WTC11 (cell line): ENCODE data around the gene TBC1D20. TPM values are rescaled to one million over a fixed set of nuclear protein-coding genes. Genes with fewer than 3 reads are reported as not detected.

Experiments used
- ATAC-seq: fragments of 200-7000 bp; cut with Tn5 transposase; 2 replicates; pipeline ENCODE4 v1.10.0; 2021; ENCODE audit warnings: mild to moderate bottlenecking, moderate library complexity
- CTCF ChIA-PET: fragments of 300-600 bp; sonication (Branson Sonifier 250); formaldehyde crosslinking; loops from one replicate; lab custom pipeline; 2021; ENCODE audit warnings: antibody characterized with exemption; lab: Charles Lee
- POLR2A ChIA-PET: fragments of 350-600 bp; sonication (Branson Sonifier 250); formaldehyde crosslinking; loops from one replicate; lab custom pipeline; 2021; ENCODE audit warnings: antibody characterized with exemption; lab: Charles Lee
- DNase-seq: peaks from one replicate; pipeline ENCODE4 v3.0.0; 2021; ENCODE audit warnings: low spot score
- H3K27ac Mint-ChIP-seq: 2 replicates; pipeline ENCODE4 v1.8.0; 2021; ENCODE audit warnings: mixed read lengths
- H3K27me3 Mint-ChIP-seq: 2 replicates; pipeline ENCODE4 v1.8.0; 2021; ENCODE audit warnings: low read depth, mild to moderate bottlenecking, moderate library complexity, mixed read lengths
- H3K36me3 Mint-ChIP-seq: 2 replicates; pipeline ENCODE4 v1.8.0; 2021; ENCODE audit warnings: mixed read lengths
- H3K4me1 Mint-ChIP-seq: 2 replicates; pipeline ENCODE4 v1.8.0; 2022; ENCODE audit warnings: mixed read lengths
- H3K4me3 Mint-ChIP-seq: 2 replicates; pipeline ENCODE4 v1.8.0; 2021; ENCODE audit warnings: mild to moderate bottlenecking, moderate library complexity, mixed read lengths
- H3K9me3 Mint-ChIP-seq: 2 replicates; pipeline ENCODE4 v1.8.0; 2021; ENCODE audit warnings: mixed read lengths
- FOXK1 ChIP-seq: sonication (generic); formaldehyde crosslinking; IDR thresholded peaks from 2 replicates; pipeline ENCODE4 v1.8.0; 2022; ENCODE audit warnings: mild to moderate bottlenecking, moderate library complexity, missing genetic modification reagents
- GABPB1 ChIP-seq: sonication (generic); formaldehyde crosslinking; IDR thresholded peaks from 2 replicates; pipeline ENCODE4 v1.8.1; 2023; ENCODE audit warnings: mild to moderate bottlenecking, missing genetic modification reagents
- HMGA2 ChIP-seq: fragments of 250-450 bp; sonication (Bioruptor Pico); IDR thresholded peaks from 2 replicates; pipeline ENCODE4 v1.4.0; 2021; ENCODE audit warnings: mild to moderate bottlenecking, moderate library complexity
- JUN ChIP-seq: sonication (generic); formaldehyde crosslinking; IDR thresholded peaks from 2 replicates; pipeline ENCODE4 v1.8.0; 2023; ENCODE audit warnings: mild to moderate bottlenecking, missing genetic modification reagents
- MXD4 ChIP-seq: fragments of 250-450 bp; sonication (Bioruptor Pico); IDR thresholded peaks from 2 replicates; pipeline ENCODE4 v1.8.0; 2021; ENCODE audit warnings: mild to moderate bottlenecking, moderate library complexity, borderline replicate concordance
- NR1H2 ChIP-seq: sonication (generic); formaldehyde crosslinking; IDR thresholded peaks from 2 replicates; pipeline ENCODE4 v1.9.0; 2021; ENCODE audit warnings: mild to moderate bottlenecking, moderate library complexity, missing genetic modification reagents
- SMAD3 ChIP-seq: sonication (generic); formaldehyde crosslinking; IDR thresholded peaks from 2 replicates; pipeline ENCODE4 v1.8.0; 2022; ENCODE audit warnings: missing genetic modification reagents, mild to moderate bottlenecking, borderline replicate concordance
- TCF7 ChIP-seq: sonication (generic); formaldehyde crosslinking; IDR thresholded peaks from 2 replicates; pipeline ENCODE4 v1.8.0; 2022; ENCODE audit warnings: mild to moderate bottlenecking, low read depth, missing genetic modification reagents, moderate library complexity
- ZNF121 ChIP-seq: sonication (generic); formaldehyde crosslinking; IDR thresholded peaks from 2 replicates; pipeline ENCODE4 v1.8.0; 2023; ENCODE audit warnings: missing genetic modification reagents
- ZNF263 ChIP-seq: sonication (generic); formaldehyde crosslinking; IDR thresholded peaks from 2 replicates; pipeline ENCODE4 v1.8.1; 2022; ENCODE audit warnings: low read depth, mild to moderate bottlenecking, moderate library complexity, missing genetic modification reagents
- ZNF671 ChIP-seq: fragments of 250-450 bp; sonication (Bioruptor Pico); IDR thresholded peaks from 2 replicates; pipeline ENCODE4 v1.8.0; 2021; ENCODE audit warnings: mild to moderate bottlenecking
- total RNA-seq: library from RNA; stranded (reverse); gene quantifications from 3 replicates; pipeline ENCODE4 v1.2.3, GENCODE V29; 2021
- TF ChIP-seq, protein P1 (sequence below): sonication (generic); formaldehyde crosslinking; IDR thresholded peaks from 2 replicates; pipeline ENCODE4 v1.8.1; 2022; ENCODE audit warnings: low read depth, mild to moderate bottlenecking, moderate library complexity, missing genetic modification reagents, borderline replicate concordance
- TF ChIP-seq, protein P2 (sequence below): fragments of 200-600 bp; IDR thresholded peaks from 2 replicates; pipeline ENCODE4 v1.8.0; 2022; ENCODE audit warnings: antibody characterized with exemption
- TF ChIP-seq, protein P3 (sequence below): sonication (generic); formaldehyde crosslinking; IDR thresholded peaks from 2 replicates; pipeline ENCODE4 v1.8.1; 2022; ENCODE audit warnings: missing genetic modification reagents, borderline replicate concordance
- TF ChIP-seq, protein P4 (sequence below): sonication (generic); formaldehyde crosslinking; IDR thresholded peaks from 2 replicates; pipeline ENCODE4 v1.8.1; 2023; ENCODE audit warnings: mild to moderate bottlenecking, missing genetic modification reagents, moderate library complexity
- TF ChIP-seq, protein P5 (sequence below): fragments of 250-450 bp; sonication (Bioruptor Pico); IDR thresholded peaks from 2 replicates; pipeline ENCODE4 v1.9.0; 2021; ENCODE audit warnings: mild to moderate bottlenecking
- TF ChIP-seq, protein P6 (sequence below): fragments of 250-450 bp; sonication (Bioruptor Pico); IDR thresholded peaks from 2 replicates; pipeline ENCODE4 v1.9.0; 2021; ENCODE audit warnings: mild to moderate bottlenecking, borderline replicate concordance

TBC1D20 gene
- total RNA-seq, 1 experiment from 2014 or later = 14.6 TPM

DNA sequence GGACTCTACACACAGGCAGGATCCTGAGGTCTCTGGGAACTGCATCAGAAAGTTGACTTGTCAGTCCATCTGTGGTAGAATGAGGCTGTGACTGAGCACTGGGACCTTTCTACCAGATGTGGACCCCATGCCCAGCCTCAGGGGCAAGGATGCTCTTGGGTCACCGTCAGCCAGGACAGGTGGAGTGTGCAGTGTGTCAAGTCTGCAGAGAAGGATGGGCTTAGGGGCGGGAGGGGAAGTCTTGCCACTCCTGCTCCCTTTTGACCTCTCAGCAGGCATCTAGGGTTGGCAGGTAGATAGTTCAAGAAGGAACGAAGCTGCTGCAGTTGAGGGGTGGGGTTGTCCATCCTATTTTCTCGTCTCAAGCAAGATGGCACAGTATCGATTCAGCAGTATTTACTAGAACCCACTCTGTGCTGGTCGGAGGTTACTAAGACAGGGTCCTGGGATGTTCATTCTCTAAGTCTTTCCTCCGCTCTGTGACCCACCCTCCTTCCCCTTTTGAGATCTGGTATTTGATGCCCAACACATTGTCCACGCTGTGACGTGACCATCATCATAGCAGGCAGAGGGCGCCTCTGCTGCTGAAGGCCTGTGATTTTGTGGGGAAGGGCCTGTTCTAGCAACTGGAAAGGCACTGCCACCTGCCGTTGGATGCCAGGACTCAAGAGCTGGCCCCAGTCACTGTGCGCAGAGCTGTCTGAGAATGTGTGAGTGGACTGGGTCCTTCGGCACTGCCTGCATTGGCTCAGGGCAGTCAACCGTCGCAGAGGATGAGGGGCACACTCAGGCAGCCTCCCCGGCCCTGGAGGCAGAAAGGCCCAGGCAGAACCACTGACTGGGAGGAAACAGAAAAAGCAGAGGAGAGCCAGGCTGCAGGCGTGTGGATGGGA, 31.1 kb downstream of the TBC1D20 start:
- Mint-ChIP-seq H3K27me3 (peaks cover 40% of the 10 kb centered on the region), H3K9me3 (no peaks in the 10 kb centered on the region), H3K27ac (no peak overlapping the region), H3K36me3 (peaks cover 21% of the 10 kb centered on the region), H3K4me3 (no peak overlapping the region), H3K4me1 (peaks cover 23% of the 10 kb centered on the region)
- ATAC-seq (peak; percentile 57), DNase-seq (peak; percentile 75)
- TF ChIP-seq HMGA2 (CRISPR knock-in tag) (no peak), SMAD3 (CRISPR knock-in tag) (no peak), MXD4 (CRISPR knock-in tag) (no peak), NR1H2 (no peak), JUN (CRISPR knock-in tag) (no peak), GABPB1 (CRISPR knock-in tag) (peak; percentile 90)
- TF ChIP-seq, protein P1, sequence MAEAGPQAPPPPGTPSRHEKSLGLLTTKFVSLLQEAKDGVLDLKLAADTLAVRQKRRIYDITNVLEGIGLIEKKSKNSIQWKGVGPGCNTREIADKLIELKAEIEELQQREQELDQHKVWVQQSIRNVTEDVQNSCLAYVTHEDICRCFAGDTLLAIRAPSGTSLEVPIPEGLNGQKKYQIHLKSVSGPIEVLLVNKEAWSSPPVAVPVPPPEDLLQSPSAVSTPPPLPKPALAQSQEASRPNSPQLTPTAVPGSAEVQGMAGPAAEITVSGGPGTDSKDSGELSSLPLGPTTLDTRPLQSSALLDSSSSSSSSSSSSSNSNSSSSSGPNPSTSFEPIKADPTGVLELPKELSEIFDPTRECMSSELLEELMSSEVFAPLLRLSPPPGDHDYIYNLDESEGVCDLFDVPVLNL = no peak
- TF ChIP-seq, protein P2, sequence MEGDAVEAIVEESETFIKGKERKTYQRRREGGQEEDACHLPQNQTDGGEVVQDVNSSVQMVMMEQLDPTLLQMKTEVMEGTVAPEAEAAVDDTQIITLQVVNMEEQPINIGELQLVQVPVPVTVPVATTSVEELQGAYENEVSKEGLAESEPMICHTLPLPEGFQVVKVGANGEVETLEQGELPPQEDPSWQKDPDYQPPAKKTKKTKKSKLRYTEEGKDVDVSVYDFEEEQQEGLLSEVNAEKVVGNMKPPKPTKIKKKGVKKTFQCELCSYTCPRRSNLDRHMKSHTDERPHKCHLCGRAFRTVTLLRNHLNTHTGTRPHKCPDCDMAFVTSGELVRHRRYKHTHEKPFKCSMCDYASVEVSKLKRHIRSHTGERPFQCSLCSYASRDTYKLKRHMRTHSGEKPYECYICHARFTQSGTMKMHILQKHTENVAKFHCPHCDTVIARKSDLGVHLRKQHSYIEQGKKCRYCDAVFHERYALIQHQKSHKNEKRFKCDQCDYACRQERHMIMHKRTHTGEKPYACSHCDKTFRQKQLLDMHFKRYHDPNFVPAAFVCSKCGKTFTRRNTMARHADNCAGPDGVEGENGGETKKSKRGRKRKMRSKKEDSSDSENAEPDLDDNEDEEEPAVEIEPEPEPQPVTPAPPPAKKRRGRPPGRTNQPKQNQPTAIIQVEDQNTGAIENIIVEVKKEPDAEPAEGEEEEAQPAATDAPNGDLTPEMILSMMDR = peak; percentile 37; the same call in 1 of the 2 replicates
- TF ChIP-seq, protein P3, sequence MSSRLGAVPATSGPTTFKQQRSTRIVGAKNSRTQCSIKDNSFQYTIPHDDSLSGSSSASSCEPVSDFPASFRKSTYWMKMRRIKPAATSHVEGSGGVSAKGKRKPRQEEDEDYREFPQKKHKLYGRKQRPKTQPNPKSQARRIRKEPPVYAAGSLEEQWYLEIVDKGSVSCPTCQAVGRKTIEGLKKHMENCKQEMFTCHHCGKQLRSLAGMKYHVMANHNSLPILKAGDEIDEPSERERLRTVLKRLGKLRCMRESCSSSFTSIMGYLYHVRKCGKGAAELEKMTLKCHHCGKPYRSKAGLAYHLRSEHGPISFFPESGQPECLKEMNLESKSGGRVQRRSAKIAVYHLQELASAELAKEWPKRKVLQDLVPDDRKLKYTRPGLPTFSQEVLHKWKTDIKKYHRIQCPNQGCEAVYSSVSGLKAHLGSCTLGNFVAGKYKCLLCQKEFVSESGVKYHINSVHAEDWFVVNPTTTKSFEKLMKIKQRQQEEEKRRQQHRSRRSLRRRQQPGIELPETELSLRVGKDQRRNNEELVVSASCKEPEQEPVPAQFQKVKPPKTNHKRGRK (CRISPR knock-in tag) = no peak
- ChIA-PET POLR2A (interaction anchor here (1.6 kb wide), 1 partner anchor 24 kb away, joined by 5 read pairs; no protein-coding TSS in a partner anchor), CTCF (interaction anchor here (0.6 to 6.1 kb wide), 34 partner anchors 9 to 308 kb away, joined by 3 to 66 read pairs (median 4); partner anchors contain the start of genes NRSN2, RBCK1, TBC1D20 and TRIB3)

DNA sequence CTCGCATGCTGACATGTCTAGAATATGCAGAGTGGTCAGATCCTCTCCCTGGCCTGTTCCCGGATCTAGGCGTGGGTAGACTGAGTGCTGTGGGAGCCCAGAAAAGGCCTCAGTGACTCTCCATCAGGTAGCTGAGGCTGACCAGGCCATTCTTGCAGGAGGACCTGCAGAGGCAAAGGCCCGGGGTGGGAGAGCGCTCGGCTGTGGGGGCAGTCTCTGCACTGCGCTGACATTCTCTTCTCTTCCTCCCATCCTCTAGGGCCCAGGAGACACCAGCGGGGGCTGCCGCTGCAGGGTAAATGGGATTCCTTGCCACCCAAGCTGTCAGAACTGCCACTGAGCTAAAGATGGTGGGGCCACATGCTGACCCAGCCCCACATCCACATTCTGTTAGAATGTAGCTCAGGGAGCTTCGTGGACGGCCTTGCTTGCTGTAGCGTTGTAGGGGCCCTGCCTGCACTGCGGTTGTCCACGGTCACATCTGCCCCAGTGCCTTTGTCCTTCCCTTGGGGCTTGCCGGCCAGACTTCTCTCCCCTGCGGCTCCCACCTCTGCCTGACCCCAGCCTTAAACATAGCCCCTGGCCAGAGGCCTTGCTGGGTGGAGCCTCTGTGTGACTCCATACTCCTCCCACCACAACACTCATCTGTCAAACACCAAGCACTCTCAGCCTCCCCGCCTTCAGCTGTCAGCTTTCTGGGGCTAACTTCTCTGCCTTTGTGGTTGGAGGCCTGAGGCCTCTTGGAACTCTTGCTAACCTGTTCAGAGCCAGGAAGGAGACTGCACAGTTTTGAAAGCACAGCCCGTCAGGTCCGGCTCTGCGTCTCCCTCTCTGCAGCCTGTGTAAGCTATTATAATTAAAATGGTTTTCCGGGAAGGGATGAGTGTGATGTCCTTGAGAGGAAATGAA, 32.0 kb downstream of the TBC1D20 start:
- H3K4me1 Mint-ChIP-seq = peaks cover 23% of the 10 kb centered on the region
- ATAC-seq (no peak), DNase-seq (no peak)
- H3K9me3 Mint-ChIP-seq = no peaks in the 10 kb centered on the region
- H3K4me3 Mint-ChIP-seq = no peak overlapping the region
- H3K27me3 Mint-ChIP-seq = peaks cover 31% of the 10 kb centered on the region
- TF ChIP-seq TCF7 (CRISPR knock-in tag) = no peak
- 0 out of 2 replicates have a peak, but pooled peaks have one; percentile 3 for TF ChIP-seq GABPB1 (CRISPR knock-in tag)
- TF ChIP-seq, protein P4, sequence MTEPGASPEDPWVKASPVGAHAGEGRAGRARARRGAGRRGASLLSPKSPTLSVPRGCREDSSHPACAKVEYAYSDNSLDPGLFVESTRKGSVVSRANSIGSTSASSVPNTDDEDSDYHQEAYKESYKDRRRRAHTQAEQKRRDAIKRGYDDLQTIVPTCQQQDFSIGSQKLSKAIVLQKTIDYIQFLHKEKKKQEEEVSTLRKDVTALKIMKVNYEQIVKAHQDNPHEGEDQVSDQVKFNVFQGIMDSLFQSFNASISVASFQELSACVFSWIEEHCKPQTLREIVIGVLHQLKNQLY (CRISPR knock-in tag) = no peak
- POLR2A ChIA-PET = interaction anchor here (1.6 kb wide), 1 partner anchor 23 kb away, joined by 5 read pairs; no protein-coding TSS in a partner anchor
- no peak overlapping the region for H3K27ac Mint-ChIP-seq
- H3K36me3 Mint-ChIP-seq = peaks cover 14% of the 10 kb centered on the region
- CTCF ChIA-PET = interaction anchor here (1.4 to 3.0 kb wide), 8 partner anchors 23 to 215 kb away, joined by 5 to 38 read pairs (median 13); partner anchors contain the start of genes RBCK1, TBC1D20 and TRIB3

DNA sequence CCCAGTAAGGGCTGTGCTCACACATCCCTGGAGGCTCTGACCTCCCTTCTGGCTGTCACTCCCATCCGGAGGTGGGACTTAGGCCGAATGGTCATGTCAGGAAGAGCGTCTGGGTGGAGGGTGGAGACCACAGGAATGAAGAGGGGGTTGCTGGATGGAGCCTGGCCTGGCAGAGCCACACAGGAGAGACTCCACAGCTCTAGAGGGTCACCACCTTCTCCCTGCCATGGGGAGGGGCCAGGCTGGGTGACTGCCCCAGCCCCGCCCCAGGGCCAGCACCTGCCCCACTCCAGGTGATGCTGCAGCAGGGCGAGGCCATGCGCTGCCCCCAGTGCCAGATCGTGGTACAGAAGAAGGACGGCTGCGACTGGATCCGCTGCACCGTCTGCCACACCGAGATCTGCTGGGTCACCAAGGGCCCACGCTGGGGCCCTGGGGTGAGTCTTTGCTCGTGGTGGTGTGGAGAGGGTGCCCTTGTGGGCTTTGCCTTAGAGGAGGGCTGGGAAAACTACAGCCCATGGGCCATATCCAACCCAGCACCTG, 33.6 kb downstream of the TBC1D20 start:
- Mint-ChIP-seq H3K4me1 (peaks cover 9% of the 10 kb centered on the region), H3K36me3 (peaks cover 23% of the 10 kb centered on the region), H3K9me3 (no peaks in the 10 kb centered on the region), H3K27me3 (peaks cover 15% of the 10 kb centered on the region), H3K4me3 (no peak overlapping the region), H3K27ac (no peak overlapping the region)
- ATAC-seq = peak; percentile 83
- ChIA-PET CTCF (no interaction called here), POLR2A (no interaction called here)
- peak; percentile 56 for DNase-seq
- TF ChIP-seq, protein P5, sequence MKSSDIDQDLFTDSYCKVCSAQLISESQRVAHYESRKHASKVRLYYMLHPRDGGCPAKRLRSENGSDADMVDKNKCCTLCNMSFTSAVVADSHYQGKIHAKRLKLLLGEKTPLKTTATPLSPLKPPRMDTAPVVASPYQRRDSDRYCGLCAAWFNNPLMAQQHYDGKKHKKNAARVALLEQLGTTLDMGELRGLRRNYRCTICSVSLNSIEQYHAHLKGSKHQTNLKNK (CRISPR knock-in tag) = no peak
- TF ChIP-seq ZNF263 = no peak
- TF ChIP-seq ZNF121 (CRISPR knock-in tag) = no peak
- TF ChIP-seq, protein P6, sequence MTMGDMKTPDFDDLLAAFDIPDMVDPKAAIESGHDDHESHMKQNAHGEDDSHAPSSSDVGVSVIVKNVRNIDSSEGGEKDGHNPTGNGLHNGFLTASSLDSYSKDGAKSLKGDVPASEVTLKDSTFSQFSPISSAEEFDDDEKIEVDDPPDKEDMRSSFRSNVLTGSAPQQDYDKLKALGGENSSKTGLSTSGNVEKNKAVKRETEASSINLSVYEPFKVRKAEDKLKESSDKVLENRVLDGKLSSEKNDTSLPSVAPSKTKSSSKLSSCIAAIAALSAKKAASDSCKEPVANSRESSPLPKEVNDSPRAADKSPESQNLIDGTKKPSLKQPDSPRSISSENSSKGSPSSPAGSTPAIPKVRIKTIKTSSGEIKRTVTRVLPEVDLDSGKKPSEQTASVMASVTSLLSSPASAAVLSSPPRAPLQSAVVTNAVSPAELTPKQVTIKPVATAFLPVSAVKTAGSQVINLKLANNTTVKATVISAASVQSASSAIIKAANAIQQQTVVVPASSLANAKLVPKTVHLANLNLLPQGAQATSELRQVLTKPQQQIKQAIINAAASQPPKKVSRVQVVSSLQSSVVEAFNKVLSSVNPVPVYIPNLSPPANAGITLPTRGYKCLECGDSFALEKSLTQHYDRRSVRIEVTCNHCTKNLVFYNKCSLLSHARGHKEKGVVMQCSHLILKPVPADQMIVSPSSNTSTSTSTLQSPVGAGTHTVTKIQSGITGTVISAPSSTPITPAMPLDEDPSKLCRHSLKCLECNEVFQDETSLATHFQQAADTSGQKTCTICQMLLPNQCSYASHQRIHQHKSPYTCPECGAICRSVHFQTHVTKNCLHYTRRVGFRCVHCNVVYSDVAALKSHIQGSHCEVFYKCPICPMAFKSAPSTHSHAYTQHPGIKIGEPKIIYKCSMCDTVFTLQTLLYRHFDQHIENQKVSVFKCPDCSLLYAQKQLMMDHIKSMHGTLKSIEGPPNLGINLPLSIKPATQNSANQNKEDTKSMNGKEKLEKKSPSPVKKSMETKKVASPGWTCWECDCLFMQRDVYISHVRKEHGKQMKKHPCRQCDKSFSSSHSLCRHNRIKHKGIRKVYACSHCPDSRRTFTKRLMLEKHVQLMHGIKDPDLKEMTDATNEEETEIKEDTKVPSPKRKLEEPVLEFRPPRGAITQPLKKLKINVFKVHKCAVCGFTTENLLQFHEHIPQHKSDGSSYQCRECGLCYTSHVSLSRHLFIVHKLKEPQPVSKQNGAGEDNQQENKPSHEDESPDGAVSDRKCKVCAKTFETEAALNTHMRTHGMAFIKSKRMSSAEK (CRISPR knock-in tag) = no peak
- no peak for TF ChIP-seq FOXK1 (CRISPR knock-in tag)
- no peak for TF ChIP-seq ZNF671
- TF ChIP-seq, all 79 proteins: peak for 0
